HepG2 (cell line): Measurements from ENCODE around the gene DQX1. TPM values are rescaled to one million over a fixed set of nuclear protein-coding genes. Genes with fewer than 3 reads are reported as not detected.
"Not testable (repeated sequence)": the region's sequence is repeated elsewhere in the genome, so short reads cannot be mapped to it uniquely, and the experiment has no call there.

Source experiments
- ATAC-seq: fragments of 200-7000 bp; cut with Tn5 transposase; 3 replicates; pipeline ENCODE4 v1.9.1; 2020; ENCODE audit warnings: mild to moderate bottlenecking, moderate library complexity
- BruUV-seq: library from RNA; stranded (reverse); fragments of 400-500 nt; replicated peaks from 2 replicates; lab custom pipeline; 2021; lab: Mats Ljungman, UMichigan
- CTCF ChIA-PET: fragments of 300-600 bp; formaldehyde crosslinking; extraction: SDS; loops from one replicate; lab custom pipeline; 2021; ENCODE audit warnings: low total read pairs, inconsistent platforms, low intra/inter-chr PET ratio; lab: Yijun Ruan, JAX
- POLR2A ChIA-PET: fragments of 350-600 bp; sonication (Branson Sonifier 250); formaldehyde crosslinking; loops from one replicate; lab custom pipeline; 2020; ENCODE audit warnings: antibody characterized with exemption, inconsistent platforms; lab: Yijun Ruan, JAX
- DNase-seq: peaks from one replicate; pipeline ENCODE4 v3.0.0-alpha.2; 2015; ENCODE audit warnings: low spot score
- FAIRE-seq: peaks from 3 replicates; lab custom pipeline; 2011; peaks lifted over from hg19 to GRCh38; lab: Jason Lieb, UNC
- H2AFZ ChIP-seq: one replicate; pipeline ENCODE4 v1.6.1; 2011; ENCODE audit warnings: low read length, inconsistent platforms
- H3K27ac ChIP-seq: fragments of 300-600 bp; 3 replicates; pipeline ENCODE4 v1.8.0; 2011; ENCODE audit warnings: mixed run types, mild to moderate bottlenecking, mixed read lengths, low read length, inconsistent platforms; ENCODE audit not compliant: insufficient read depth; ENCODE audit errors: extremely low read length
- H3K27me3 ChIP-seq, 2 experiments: fragments of 200-600 bp in 1 of 2; 2 replicates in 1 of 2; 3 replicates in 1 of 2; pipeline versions ENCODE4 v1.6.0 to v1.8.0; 2011; ENCODE audit warnings: low read length in 2 of 2, mild to moderate bottlenecking in 2 of 2, moderate library complexity in 2 of 2, inconsistent platforms in 1 of 2; ENCODE audit not compliant: insufficient read depth in 2 of 2, control insufficient read depth in 1 of 2
- H3K36me3 ChIP-seq, 2 experiments: fragments of 200-600 bp in 1 of 2; replicated peaks in 1 of 2; 2 replicates in 1 of 2; 3 replicates in 1 of 2; pipeline versions ENCODE4 v1.5.1 to v1.8.0; 2011; ENCODE audit warnings: low read length in 2 of 2, inconsistent platforms in 1 of 2; ENCODE audit not compliant: insufficient read depth in 2 of 2, control insufficient read depth in 1 of 2
- H3K4me1 ChIP-seq: 2 replicates; pipeline ENCODE4 v1.5.1; 2012; ENCODE audit warnings: low read length, inconsistent platforms; ENCODE audit not compliant: insufficient read depth
- H3K4me2 ChIP-seq: 2 replicates; pipeline ENCODE4 v1.6.0; 2011; ENCODE audit warnings: low read depth, low read length, inconsistent platforms
- H3K4me3 ChIP-seq, 3 experiments: fragments of 200-600 bp in 1 of 3; sonication (generic), shearing (Covaris generic) in 1 of 3; replicated peaks in 1 of 3; 2 replicates each; pipeline ENCODE4 v1.5.1; 2011 to 2016; ENCODE audit warnings: low read length in 3 of 3, inconsistent platforms in 2 of 3, low read depth in 2 of 3, mild to moderate bottlenecking in 2 of 3, control low read depth in 1 of 3, mixed read lengths in 1 of 3; ENCODE audit not compliant: insufficient read depth in 1 of 3
- H3K79me2 ChIP-seq: one replicate; pipeline ENCODE4 v1.6.1; 2011; ENCODE audit warnings: low read length, inconsistent platforms; ENCODE audit not compliant: insufficient read depth
- H3K9ac ChIP-seq: 2 replicates; pipeline ENCODE4 v1.6.0; 2011; ENCODE audit warnings: mild to moderate bottlenecking, low read depth, low read length, inconsistent platforms; ENCODE audit not compliant: insufficient read depth
- H3K9me3 ChIP-seq: 2 replicates; pipeline ENCODE4 v1.5.1; 2012; ENCODE audit warnings: mild to moderate bottlenecking, low read length
- H4K20me1 ChIP-seq: 2 replicates; pipeline ENCODE4 v1.6.0; 2011; ENCODE audit warnings: inconsistent platforms, mild to moderate bottlenecking, low read length, moderate library complexity; ENCODE audit not compliant: insufficient read depth
- ATF2 ChIP-seq: sonication (generic); formaldehyde crosslinking; IDR thresholded peaks from 2 replicates; pipeline ENCODE4 v1.4.0; 2020; ENCODE audit warnings: missing genetic modification reagents
- FOSL2 ChIP-seq: sonication (generic); formaldehyde crosslinking; IDR thresholded peaks from 2 replicates; pipeline ENCODE4 v1.4.0; 2020; ENCODE audit warnings: missing genetic modification reagents
- SMC3 ChIP-seq: IDR thresholded peaks from 2 replicates; pipeline ENCODE4 v1.6.1; 2011; ENCODE audit warnings: low read length, improper control_type of control experiment
- WGBS: methylation state at CpG from one replicate; pipeline ENCODE4 v1.1.6; 2017; ENCODE audit warnings: low lambda C conversion rate; 5-methylcytosine and 5-hydroxymethylcytosine counted together
- in situ Hi-C: cut with HindIII; loops from 2 replicates; pipeline ENCODE4 v1.10.0; 2017; ENCODE audit warnings: low pct_unique_long_range_greater_than_20kb; ENCODE audit not compliant: extremely low pct_ligation_motif_present
- intact Hi-C: fragments of 100-400 bp; cut with micrococcal nuclease; formaldehyde crosslinking; loops from one replicate; pipeline ENCODE4 v1.10.0; 2022; ENCODE audit not compliant: unreplicated experiment
- polyA plus RNA-seq, 8 experiments: library from polyadenylated mRNA; depleted of rRNA in 3 of 8; stranded (reverse) in 7 of 8; unstranded in 1 of 8; fragments of >200 nt; fragmentation: Illumina TruSeq in 4 of 8; extraction: Trizol in 4 of 8; gene quantifications; 2 replicates each; pipeline versions ENCODE4 v1.2.1 to v1.2.3, GENCODE V29; 2011 to 2016; ENCODE audit warnings: low read depth in 4 of 8, missing spikeins in 1 of 8, mixed read lengths in 1 of 8; ENCODE audit not compliant: insufficient read depth in 1 of 8
- total RNA-seq, 5 experiments: library from RNA; depleted of rRNA; stranded (reverse); fragments of >200 nt; fragmentation: Illumina TruSeq; extraction: Trizol; gene quantifications; 2 replicates each; pipeline ENCODE4 v1.2.3, GENCODE V29; 2016; ENCODE audit warnings: low read depth in 1 of 5
- TF ChIP-seq, protein P1 (sequence below): sonication (generic); formaldehyde crosslinking; IDR thresholded peaks from 2 replicates; pipeline ENCODE4 v1.4.0; 2020; ENCODE audit warnings: mild to moderate bottlenecking, missing genetic modification reagents

DQX1 gene
- total and polyA plus RNA-seq, 2 of the 13 experiments (the other 11 are each of a cell fraction or from before 2014, with no cell fraction given): 27.6 to 89.8 TPM

DNA sequence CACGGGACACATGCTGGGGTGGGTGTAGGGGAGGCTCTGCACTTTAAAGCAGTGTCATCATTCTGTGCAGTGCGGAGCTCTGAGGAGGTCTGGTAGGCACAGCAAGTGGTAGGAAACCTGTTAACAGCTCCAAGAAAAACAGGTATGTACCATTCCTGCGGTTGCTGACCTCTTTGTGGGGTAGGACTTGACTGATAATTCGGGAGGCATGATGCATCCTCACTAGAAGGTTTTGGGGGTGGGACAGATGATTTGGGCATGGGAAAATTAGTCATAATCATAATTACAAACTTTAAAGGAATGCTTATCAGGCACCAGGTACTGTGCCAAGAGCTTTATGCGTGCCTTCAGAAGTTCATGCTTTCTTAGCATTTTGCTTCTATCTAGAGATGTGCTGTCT, 38.2 kb upstream of the DQX1 start (continued):
- TF ChIP-seq ATF2 (CRISPR knock-in tag) (no peak), SMC3 (no peak)

- TF ChIP-seq, protein P1, sequence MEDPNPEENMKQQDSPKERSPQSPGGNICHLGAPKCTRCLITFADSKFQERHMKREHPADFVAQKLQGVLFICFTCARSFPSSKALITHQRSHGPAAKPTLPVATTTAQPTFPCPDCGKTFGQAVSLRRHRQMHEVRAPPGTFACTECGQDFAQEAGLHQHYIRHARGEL (CRISPR knock-in tag): no peak
- 0 out of 2 replicates have a peak, but pooled peaks have one; percentile 22 for TF ChIP-seq FOSL2 (CRISPR knock-in tag)
- TF ChIP-seq, all 625 proteins: peak for 1
- H3K4me3 ChIP-seq: no peak overlapping the region
- H3K4me2 ChIP-seq: no peak overlapping the region
- H3K9ac ChIP-seq: no peak overlapping the region
- H2AFZ ChIP-seq: no peak overlapping the region
- in situ Hi-C loops (no loop called here), intact Hi-C loops (no loop called here)
- H3K36me3 ChIP-seq: no peaks in the 10 kb centered on the region
- H3K9me3 ChIP-seq: no peaks in the 10 kb centered on the region
- whole genome bisulfite sequencing: 10% methylated on average over 7 of the region's 7 CpGs
- FAIRE-seq (no peak), ATAC-seq (no peak), DNase-seq (no peak)
- peaks cover 13% of the 10 kb centered on the region; the same call in 1 of the 2 replicates for H3K4me1 ChIP-seq
- ChIA-PET POLR2A (no interaction called here), CTCF (no interaction called here)
- H3K27me3 ChIP-seq: peaks cover 4 to 61% of the 10 kb centered on the region in 2 experiments; a peak in 4 of 5 replicates
- H3K79me2 ChIP-seq: no peaks in the 10 kb centered on the region
- no peak overlapping the region for H3K27ac ChIP-seq
- H4K20me1 ChIP-seq: no peaks in the 10 kb centered on the region
- no TSS peak for BruUV-seq
Measured at GRCh38 chr2:74562126-74562775, 36.2 kb upstream of the DQX1 start.

- POLR2A ChIA-PET, FAIRE-seq, H3K79me2 ChIP-seq, ATAC-seq, H3K9me3 ChIP-seq, H2AFZ ChIP-seq, H3K9ac ChIP-seq, CTCF ChIA-PET, H3K4me2 ChIP-seq, H3K27ac ChIP-seq, DNase-seq, H3K4me3 ChIP-seq, BruUV-seq, in situ Hi-C loops, intact Hi-C loops, H4K20me1 ChIP-seq, H3K36me3 ChIP-seq: not testable (repeated sequence)
- Histone ChIP-seq H3K27me3 (peaks cover 4 to 54% of the 10 kb centered on the region in 2 experiments; a peak in 4 of 5 replicates), H3K4me1 (peaks cover 15% of the 10 kb centered on the region)
- 29% methylated on average over 1 of the region's 1 CpG for WGBS
Measured at GRCh38 chr2:74561022-74561421, 35.0 kb upstream of the DQX1 start.
